Activated CD4-positive, alpha-beta memory T cell treated with anti-CD3 and anti-CD28 coated beads, Interleukin-2, amount 10 ng/mL, durations not matched to agents 7 days and 5 days (primary cell): ENCODE measurements around the gene TUT7. TPM values are rescaled to one million over a fixed set of nuclear protein-coding genes. Genes with fewer than 3 reads are reported as not detected.
A peak's percentile ranks its signal among the peaks of the same experiment; 100 is the strongest.

ENCODE experiments used
- CTCF ChIA-PET: fragments of 350-600 bp; sonication (Branson Sonifier 250); formaldehyde crosslinking; loops from one replicate; lab custom pipeline; 2021; ENCODE audit warnings: antibody characterized with exemption, inconsistent platforms; lab: Charles Lee
- POLR2A ChIA-PET: fragments of 350-600 bp; sonication (Branson Sonifier 250); formaldehyde crosslinking; loops from one replicate; lab custom pipeline; 2021; ENCODE audit warnings: antibody characterized with exemption; lab: Charles Lee
- DNase-seq: peaks from one replicate; pipeline ENCODE4 v3.0.0-alpha.2; 2020
- H3K27ac Mint-ChIP-seq: one replicate; pipeline ENCODE4 v1.8.0; 2021; ENCODE audit warnings: mild to moderate bottlenecking, mixed read lengths
- H3K27me3 Mint-ChIP-seq: one replicate; pipeline ENCODE4 v1.8.0; 2021; ENCODE audit warnings: mixed read lengths
- H3K36me3 Mint-ChIP-seq: one replicate; pipeline ENCODE4 v1.8.0; 2021; ENCODE audit warnings: low read depth, mixed read lengths
- H3K4me1 Mint-ChIP-seq: one replicate; pipeline ENCODE4 v1.8.0; 2021; ENCODE audit warnings: mixed read lengths
- H3K4me3 Mint-ChIP-seq: one replicate; pipeline ENCODE4 v1.8.0; 2021; ENCODE audit warnings: mild to moderate bottlenecking, mixed read lengths
- H3K9me3 Mint-ChIP-seq: one replicate; pipeline ENCODE4 v1.8.0; 2021; ENCODE audit warnings: mixed read lengths
- total RNA-seq, 2 experiments: library from RNA; stranded (reverse); gene quantifications; one replicate each; pipeline ENCODE4 v1.2.3, GENCODE V29; 2021

The TUT7 gene
- total RNA-seq, 2 experiments from 2014 or later = 59.3 to 63.1 TPM

- H3K9me3 Mint-ChIP-seq = peaks cover 3% of the 10 kb centered on the region
- no peak for DNase-seq
- H3K4me3 Mint-ChIP-seq = no peak overlapping the region
- ChIA-PET CTCF (no interaction called here), POLR2A (no interaction called here)
- H3K27ac Mint-ChIP-seq = no peak overlapping the region
- peaks cover 25% of the 10 kb centered on the region for H3K4me1 Mint-ChIP-seq
- peaks cover 9% of the 10 kb centered on the region for H3K27me3 Mint-ChIP-seq
- H3K36me3 Mint-ChIP-seq = peaks cover 18% of the 10 kb centered on the region
Observed at GRCh38 chr9:86356871-86357866, 3.0 kb upstream of the TUT7 start.

GRCh38 chr9:86355814-86356213, 1.6 kb upstream of the TUT7 start:
- Mint-ChIP-seq H3K9me3 (peaks cover 2% of the 10 kb centered on the region), H3K36me3 (peaks cover 27% of the 10 kb centered on the region), H3K4me1 (peaks cover 33% of the 10 kb centered on the region), H3K4me3 (no peak overlapping the region), H3K27ac (no peak overlapping the region), H3K27me3 (peaks cover 8% of the 10 kb centered on the region)
- no peak for DNase-seq
- ChIA-PET CTCF (no interaction called here), POLR2A (interaction anchor here (1.3 kb wide), 1 partner anchor 73 kb away, joined by 3 read pairs; the partner anchor contains the start of gene ISCA1)

- ChIA-PET POLR2A (interaction anchor here (1.3 kb wide), 1 partner anchor 72 kb away, joined by 3 read pairs; the partner anchor contains the start of gene ISCA1), CTCF (no interaction called here)
- no peaks in the 10 kb centered on the region for H3K9me3 Mint-ChIP-seq
- no peak for DNase-seq
- peaks cover 32% of the 10 kb centered on the region for H3K36me3 Mint-ChIP-seq
- H3K4me3 Mint-ChIP-seq = peak overlapping the region; percentile 96
- peak overlapping the region; percentile 81 for H3K27ac Mint-ChIP-seq
- H3K27me3 Mint-ChIP-seq = peaks cover 6% of the 10 kb centered on the region
- H3K4me1 Mint-ChIP-seq = peaks cover 40% of the 10 kb centered on the region
Observed at GRCh38 chr9:86354818-86355309, 654 bp upstream of the TUT7 start.

- Mint-ChIP-seq H3K27ac (peak overlapping the region; percentile 98), H3K27me3 (peaks cover 6% of the 10 kb centered on the region), H3K9me3 (no peaks in the 10 kb centered on the region), H3K4me3 (peak overlapping the region; percentile 96), H3K4me1 (peaks cover 42% of the 10 kb centered on the region), H3K36me3 (peaks cover 41% of the 10 kb centered on the region)
- CTCF ChIA-PET = no interaction called here
- DNase-seq = peak; percentile 45
- POLR2A ChIA-PET = interaction anchor here (0.7 to 1.8 kb wide), 7 partner anchors 13 to 71 kb away, joined by 3 to 13 read pairs (median 4); partner anchors contain the start of gene ISCA1
Observed at GRCh38 chr9:86353655-86354010, 577 bp downstream of the TUT7 start.

- Mint-ChIP-seq H3K9me3 (no peaks in the 10 kb centered on the region), H3K27me3 (peaks cover 3% of the 10 kb centered on the region), H3K4me3 (peak overlapping the region; percentile 96), H3K36me3 (peaks cover 49% of the 10 kb centered on the region), H3K4me1 (peaks cover 49% of the 10 kb centered on the region), H3K27ac (peak overlapping the region; percentile 96)
- DNase-seq = no peak
- ChIA-PET POLR2A (interaction anchor here (0.8 to 1.8 kb wide), 9 partner anchors 12 to 70 kb away, joined by 3 to 13 read pairs (median 5); partner anchors contain the start of gene ISCA1), CTCF (no interaction called here)
Observed at GRCh38 chr9:86352440-86353077, 1.7 kb downstream of the TUT7 start.

- POLR2A ChIA-PET = interaction anchor here (0.8 to 1.3 kb wide), 5 partner anchors 11 to 69 kb away, joined by 3 to 9 read pairs (median 5); partner anchors contain the start of gene ISCA1
- Mint-ChIP-seq H3K4me3 (peak overlapping the region; percentile 96), H3K27ac (peak overlapping the region; percentile 86), H3K4me1 (peaks cover 54% of the 10 kb centered on the region), H3K9me3 (no peaks in the 10 kb centered on the region), H3K36me3 (peaks cover 49% of the 10 kb centered on the region), H3K27me3 (no peaks in the 10 kb centered on the region)
- DNase-seq = no peak
- CTCF ChIA-PET = no interaction called here
Observed at GRCh38 chr9:86351880-86352279, 2.3 kb downstream of the TUT7 start.

GRCh38 chr9:86350006-86350760, 4.0 kb downstream of the TUT7 start:
- DNase-seq = no peak
- ChIA-PET CTCF (interaction anchor here (1.2 kb wide), 1 partner anchor 11 kb away, joined by 3 read pairs; no protein-coding TSS in a partner anchor), POLR2A (interaction anchor here (0.6 to 3.7 kb wide), 6 partner anchors 8 to 409 kb away, joined by 3 to 18 read pairs (median 4); partner anchors contain the start of genes ISCA1 and NAA35)
- Mint-ChIP-seq H3K4me3 (peak overlapping the region; percentile 54), H3K9me3 (no peaks in the 10 kb centered on the region), H3K27me3 (no peaks in the 10 kb centered on the region), H3K4me1 (peaks cover 62% of the 10 kb centered on the region), H3K36me3 (peaks cover 64% of the 10 kb centered on the region), H3K27ac (peak overlapping the region; percentile 42)

GRCh38 chr9:86349271-86349670, 4.9 kb downstream of the TUT7 start:
- Mint-ChIP-seq H3K4me3 (no peak overlapping the region), H3K27me3 (no peaks in the 10 kb centered on the region), H3K4me1 (peaks cover 61% of the 10 kb centered on the region), H3K9me3 (no peaks in the 10 kb centered on the region), H3K36me3 (peaks cover 73% of the 10 kb centered on the region), H3K27ac (no peak overlapping the region)
- ChIA-PET CTCF (no interaction called here), POLR2A (interaction anchor here (1.5 to 3.7 kb wide), 2 partner anchors 9 to 11 kb away, joined by 4 to 18 read pairs; no protein-coding TSS in a partner anchor)
- DNase-seq = no peak

- H3K4me3 Mint-ChIP-seq = peak overlapping the region; percentile 14
- peaks cover 67% of the 10 kb centered on the region for H3K36me3 Mint-ChIP-seq
- no peaks in the 10 kb centered on the region for H3K27me3 Mint-ChIP-seq
- peaks cover 61% of the 10 kb centered on the region for H3K4me1 Mint-ChIP-seq
- POLR2A ChIA-PET = interaction anchor here (0.7 to 3.7 kb wide), 3 partner anchors 10 to 65 kb away, joined by 4 to 18 read pairs (median 4); partner anchors contain the start of gene ISCA1
- no peak for DNase-seq
- no peaks in the 10 kb centered on the region for H3K9me3 Mint-ChIP-seq
- CTCF ChIA-PET = interaction anchor here (0.5 to 1.5 kb wide), 2 partner anchors 9 to 80 kb away, joined by 3 read pairs; no protein-coding TSS in a partner anchor
- H3K27ac Mint-ChIP-seq = peak overlapping the region; percentile 76
Observed at GRCh38 chr9:86347991-86348390, 6.2 kb downstream of the TUT7 start.

GRCh38 chr9:86344818-86345217, 9.4 kb downstream of the TUT7 start:
- H3K36me3 Mint-ChIP-seq = peaks cover 74% of the 10 kb centered on the region
- no peaks in the 10 kb centered on the region for H3K9me3 Mint-ChIP-seq
- no peak for DNase-seq
- H3K27ac Mint-ChIP-seq = no peak overlapping the region
- H3K4me3 Mint-ChIP-seq = no peak overlapping the region
- peaks cover 63% of the 10 kb centered on the region for H3K4me1 Mint-ChIP-seq
- ChIA-PET CTCF (no interaction called here), POLR2A (no interaction called here)
- H3K27me3 Mint-ChIP-seq = no peaks in the 10 kb centered on the region

- no peaks in the 10 kb centered on the region for H3K9me3 Mint-ChIP-seq
- no peak for DNase-seq
- H3K27ac Mint-ChIP-seq = no peak overlapping the region
- ChIA-PET CTCF (interaction anchor here (1.1 kb wide), 1 partner anchor 43 kb away, joined by 4 read pairs; no protein-coding TSS in a partner anchor), POLR2A (interaction anchor here (1.0 to 2.7 kb wide), 3 partner anchors 8 to 21 kb away, joined by 3 to 8 read pairs (median 3); partner anchors contain the start of gene TUT7)
- H3K27me3 Mint-ChIP-seq = no peaks in the 10 kb centered on the region
- peaks cover 74% of the 10 kb centered on the region for H3K36me3 Mint-ChIP-seq
- peaks cover 58% of the 10 kb centered on the region for H3K4me1 Mint-ChIP-seq
- H3K4me3 Mint-ChIP-seq = no peak overlapping the region
Observed at GRCh38 chr9:86342269-86342668, 11.9 kb downstream of the TUT7 start.
